Activated CD4-positive, alpha-beta T cell treated with anti-CD3 and anti-CD28 coated beads for 1 hour (primary cell): ENCODE results near the gene HNRNPH1.
A peak's percentile ranks its signal among the peaks of the same experiment; 100 is the strongest.
"Not testable (repeated sequence)": the region's sequence is repeated elsewhere in the genome, so short reads cannot be mapped to it uniquely, and the experiment has no call there.

Experiments
- DNase-seq: peaks from one replicate; pipeline ENCODE4 v3.0.0-alpha.2; 2020

Gene HNRNPH1

GRCh38 chr5:179623003-179623905 lies at the start of gene HNRNPH1:
Gene HNRNPH1 (minus strand): TSS chr5:179623671. CDS start chr5:179623133, 538 bp downstream.
- DNase-seq, result peak; percentile 99

- no peak for DNase-seq
Observed at GRCh38 chr5:179668391-179668790, 44.9 kb upstream of the HNRNPH1 start.

- not testable (repeated sequence) for DNase-seq
Observed at GRCh38 chr5:179661647-179662046, 38.2 kb upstream of the HNRNPH1 start.

GRCh38 chr5:179658179-179658856 lies 34.8 kb upstream of the HNRNPH1 start:
- not testable (repeated sequence) for DNase-seq

DNA sequence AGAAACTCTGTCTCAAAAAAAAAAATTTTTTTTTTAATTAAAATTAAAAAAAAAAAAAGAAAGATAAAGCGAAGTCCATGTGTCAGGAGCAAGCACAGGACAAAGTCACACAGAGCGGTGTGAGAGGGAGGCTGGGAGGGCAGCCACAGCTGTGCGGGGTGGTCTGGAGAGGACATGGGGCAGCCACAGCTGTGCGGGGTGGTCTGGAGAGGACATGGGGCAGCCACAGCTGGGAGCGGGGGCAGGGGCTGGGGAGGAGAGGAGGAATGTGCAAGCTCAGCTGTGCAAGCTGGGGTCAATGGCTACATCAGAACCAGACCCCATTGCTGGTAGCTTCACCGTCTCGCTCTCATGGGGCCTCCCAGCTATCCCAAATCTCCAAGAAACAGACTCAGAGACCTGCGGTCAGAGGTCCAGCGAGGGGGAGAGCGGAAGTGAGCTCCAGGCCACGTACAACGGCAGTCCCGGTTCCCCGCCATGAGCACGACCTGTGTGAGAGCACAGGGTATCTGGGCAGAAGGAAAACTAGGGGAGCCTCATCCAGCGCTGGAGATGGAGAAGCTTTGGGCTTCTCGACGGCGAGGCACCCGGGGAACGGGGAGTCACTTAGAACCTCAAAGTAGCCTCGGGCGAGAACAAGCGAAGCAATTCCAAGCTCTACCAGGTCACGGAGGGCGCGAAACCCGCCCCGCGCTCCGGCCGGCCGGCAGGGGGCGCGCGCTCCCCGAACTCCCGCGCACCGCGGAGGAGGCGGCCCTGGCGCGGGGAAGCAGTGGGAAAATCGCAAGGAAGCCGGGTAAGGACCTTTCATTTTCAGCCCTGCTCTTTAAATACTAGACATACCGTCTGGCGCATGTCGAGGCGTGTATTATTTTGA lies 34.1 kb upstream of the HNRNPH1 start:
- not testable (repeated sequence) for DNase-seq

GRCh38 chr5:179653135-179653534 lies 29.7 kb upstream of the HNRNPH1 start:
- DNase-seq, result not testable (repeated sequence)

GRCh38 chr5:179650245-179650644 lies 26.8 kb upstream of the HNRNPH1 start:
- not testable (repeated sequence) for DNase-seq

DNA sequence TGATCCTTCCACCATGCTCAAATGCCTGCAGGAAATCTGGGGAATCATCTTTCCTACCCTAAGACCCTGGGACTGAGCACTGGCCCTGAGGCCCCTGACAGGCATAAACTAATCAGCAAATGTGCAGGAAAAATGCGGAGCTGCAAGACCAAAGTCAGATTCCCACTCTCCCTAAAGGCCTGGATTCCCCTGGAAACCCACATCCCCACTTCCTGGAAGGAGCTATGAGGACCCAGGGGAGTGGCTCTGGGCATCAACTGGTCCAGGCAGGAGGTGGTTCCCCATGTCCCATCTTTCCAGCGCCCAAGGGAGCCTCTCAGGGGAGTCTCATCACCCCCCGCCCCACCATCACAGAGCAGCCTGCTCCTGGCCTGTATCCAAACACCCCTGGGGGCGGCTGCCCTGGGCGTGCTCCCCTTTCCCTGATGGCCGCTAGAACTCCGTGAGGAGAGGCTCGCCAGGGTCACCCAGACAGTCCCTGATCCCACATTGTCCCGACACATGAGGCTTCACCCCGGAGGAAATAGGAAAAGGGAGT lies 25.8 kb upstream of the HNRNPH1 start:
- DNase-seq, result not testable (repeated sequence)

- no peak for DNase-seq
Observed at GRCh38 chr5:179648410-179648809, 24.9 kb upstream of the HNRNPH1 start.

DNA sequence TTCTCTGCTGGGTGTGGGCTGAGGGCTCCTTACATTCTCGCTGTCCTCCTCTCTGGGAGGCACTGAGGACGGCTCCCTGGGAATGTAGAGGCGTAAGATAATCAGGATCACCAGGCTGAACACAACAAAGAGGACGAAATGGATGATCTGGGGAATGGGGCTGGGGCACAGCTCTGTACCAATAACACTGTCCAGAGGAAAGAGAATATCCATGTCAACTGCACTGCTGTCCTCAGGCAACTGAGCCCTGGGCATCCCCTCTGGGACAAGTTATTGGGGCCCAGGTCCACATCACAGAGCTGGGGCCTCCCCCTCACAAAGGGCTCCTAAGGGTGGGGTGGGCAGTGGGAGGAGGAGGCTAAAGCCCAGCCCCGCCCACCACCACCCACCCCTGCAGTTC lies 21.3 kb upstream of the HNRNPH1 start:
- not testable (repeated sequence) for DNase-seq

GRCh38 chr5:179643141-179643920 lies 19.9 kb upstream of the HNRNPH1 start:
- DNase-seq, result not testable (repeated sequence)

DNA sequence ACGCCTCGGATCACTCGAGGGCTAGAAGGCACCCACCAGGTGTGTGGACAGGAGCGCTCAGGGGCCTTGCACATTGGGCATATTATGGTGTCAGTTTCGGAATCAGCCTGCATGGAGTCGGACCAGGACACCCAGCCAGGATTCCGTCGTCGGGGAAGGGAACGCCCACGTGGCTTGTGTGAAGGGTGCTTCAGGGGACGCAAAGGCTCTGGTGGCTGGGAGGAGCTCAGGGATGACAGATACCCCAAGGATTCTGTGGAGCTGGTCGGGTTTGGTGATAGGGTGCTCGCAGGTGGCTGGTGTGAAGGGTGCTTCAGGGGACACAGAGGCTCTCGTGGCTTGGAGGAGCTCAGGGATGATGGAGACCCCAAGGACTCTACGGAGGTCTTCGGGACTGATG lies 19.2 kb upstream of the HNRNPH1 start:
- DNase-seq, result not testable (repeated sequence)

DNA sequence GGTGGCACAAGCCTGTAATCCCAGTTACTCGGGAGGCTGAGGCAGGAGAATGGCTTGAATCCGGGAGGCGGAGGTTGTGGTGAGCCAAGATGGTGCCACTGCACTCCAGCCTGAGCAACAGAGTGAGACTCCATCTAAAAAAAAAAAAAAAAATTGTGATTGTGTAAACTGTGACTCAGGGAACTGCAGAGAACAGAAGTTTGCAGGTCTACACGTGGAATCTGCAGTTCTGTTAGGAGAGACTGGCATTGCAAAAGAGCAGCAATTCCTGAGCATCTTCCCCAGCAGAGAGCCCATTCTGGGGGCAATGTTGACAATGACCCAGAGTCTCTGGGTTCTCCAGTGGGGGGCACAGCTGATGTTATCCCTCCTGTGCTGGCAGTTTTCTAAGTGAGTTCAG lies 18.3 kb upstream of the HNRNPH1 start:
- DNase-seq, result not testable (repeated sequence)

DNA sequence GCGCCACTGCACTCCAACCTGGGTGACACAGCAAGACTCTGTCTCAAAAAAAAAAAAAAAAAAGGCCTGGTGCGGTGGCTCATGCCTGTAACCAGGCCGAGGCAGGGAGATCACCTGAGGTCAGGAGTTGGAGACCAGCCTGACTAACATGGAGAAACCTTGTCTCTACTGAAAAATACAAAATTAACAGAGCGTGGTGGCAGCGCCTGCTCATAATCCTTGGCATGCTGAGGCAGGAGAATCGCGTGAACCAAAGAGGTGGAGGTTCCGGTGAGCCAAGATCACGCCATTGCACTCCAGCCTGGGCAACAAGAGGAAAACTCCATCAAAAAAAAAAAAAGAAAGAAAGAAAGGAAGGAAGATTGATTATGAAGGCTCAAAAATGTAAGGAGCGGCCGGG lies 15.8 kb upstream of the HNRNPH1 start:
- DNase-seq, result not testable (repeated sequence)

DNA sequence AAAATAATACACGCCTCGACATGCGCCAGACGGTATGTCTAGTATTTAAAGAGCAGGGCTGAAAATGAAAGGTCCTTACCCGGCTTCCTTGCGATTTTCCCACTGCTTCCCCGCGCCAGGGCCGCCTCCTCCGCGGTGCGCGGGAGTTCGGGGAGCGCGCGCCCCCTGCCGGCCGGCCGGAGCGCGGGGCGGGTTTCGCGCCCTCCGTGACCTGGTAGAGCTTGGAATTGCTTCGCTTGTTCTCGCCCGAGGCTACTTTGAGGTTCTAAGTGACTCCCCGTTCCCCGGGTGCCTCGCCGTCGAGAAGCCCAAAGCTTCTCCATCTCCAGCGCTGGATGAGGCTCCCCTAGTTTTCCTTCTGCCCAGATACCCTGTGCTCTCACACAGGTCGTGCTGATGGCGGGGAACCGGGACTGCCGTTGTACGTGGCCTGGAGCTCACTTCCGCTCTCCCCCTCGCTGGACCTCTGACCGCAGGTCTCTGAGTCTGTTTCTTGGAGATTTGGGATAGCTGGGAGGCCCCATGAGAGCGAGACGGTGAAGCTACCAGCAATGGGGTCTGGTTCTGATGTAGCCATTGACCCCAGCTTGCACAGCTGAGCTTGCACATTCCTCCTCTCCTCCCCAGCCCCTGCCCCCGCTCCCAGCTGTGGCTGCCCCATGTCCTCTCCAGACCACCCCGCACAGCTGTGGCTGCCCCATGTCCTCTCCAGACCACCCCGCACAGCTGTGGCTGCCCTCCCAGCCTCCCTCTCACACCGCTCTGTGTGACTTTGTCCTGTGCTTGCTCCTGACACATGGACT lies 11.1 kb upstream of the HNRNPH1 start:
- not testable (repeated sequence) for DNase-seq

- DNase-seq, result not testable (repeated sequence)
Observed at GRCh38 chr5:179633501-179634369, 10.3 kb upstream of the HNRNPH1 start.

- DNase-seq, result no peak
Observed at GRCh38 chr5:179624841-179625271, 1.4 kb upstream of the HNRNPH1 start.

DNA sequence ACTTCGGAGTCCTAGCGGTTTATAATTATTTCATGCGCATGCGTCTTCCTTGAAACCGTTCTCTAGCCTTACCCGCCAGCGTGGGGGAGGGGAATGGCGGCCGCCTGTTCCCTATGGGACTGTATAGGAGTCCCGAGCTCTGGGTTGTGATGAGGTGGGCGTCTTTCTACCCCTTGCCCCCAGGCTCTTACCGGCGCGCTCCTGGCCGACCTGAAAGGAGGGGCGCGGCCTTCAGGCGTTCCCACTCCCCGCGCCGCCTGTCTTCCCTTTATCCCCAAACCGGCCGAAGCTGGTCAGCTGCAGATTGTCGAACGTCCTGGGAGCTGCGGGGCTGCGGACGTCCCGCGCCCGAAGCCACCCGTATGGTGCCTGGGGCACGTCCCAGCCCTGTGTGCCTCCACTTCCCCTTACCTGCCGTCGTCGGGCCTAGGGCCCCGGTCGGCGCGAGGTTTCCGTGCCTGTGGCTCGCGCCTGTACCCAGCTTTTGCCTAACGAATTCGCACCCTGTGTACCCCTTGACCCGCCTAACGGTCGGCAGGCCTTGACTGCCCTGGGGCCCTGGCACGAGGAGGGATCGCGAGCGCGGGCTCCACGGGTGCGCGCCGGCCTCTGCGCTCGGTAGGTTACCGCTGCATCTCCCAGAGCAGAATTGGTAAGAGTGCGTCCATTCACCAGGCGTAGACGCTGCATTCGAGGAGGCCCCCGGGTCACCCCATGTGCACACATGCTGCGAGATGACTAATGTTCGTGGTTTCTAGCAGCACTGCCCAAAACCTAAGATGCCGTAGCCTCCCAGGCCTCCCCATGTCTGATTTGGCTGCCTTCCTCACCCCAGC lies 653 bp upstream of the HNRNPH1 start:
- DNase-seq, result no peak
